SK-N-DZ (cell line): ENCODE results near the gene HDAC10.

Experiments
- DNase-seq: peaks from one replicate; pipeline ENCODE4 v3.0.0-alpha.2; 2015; ENCODE audit warnings: low spot score

HDAC10 gene

DNA sequence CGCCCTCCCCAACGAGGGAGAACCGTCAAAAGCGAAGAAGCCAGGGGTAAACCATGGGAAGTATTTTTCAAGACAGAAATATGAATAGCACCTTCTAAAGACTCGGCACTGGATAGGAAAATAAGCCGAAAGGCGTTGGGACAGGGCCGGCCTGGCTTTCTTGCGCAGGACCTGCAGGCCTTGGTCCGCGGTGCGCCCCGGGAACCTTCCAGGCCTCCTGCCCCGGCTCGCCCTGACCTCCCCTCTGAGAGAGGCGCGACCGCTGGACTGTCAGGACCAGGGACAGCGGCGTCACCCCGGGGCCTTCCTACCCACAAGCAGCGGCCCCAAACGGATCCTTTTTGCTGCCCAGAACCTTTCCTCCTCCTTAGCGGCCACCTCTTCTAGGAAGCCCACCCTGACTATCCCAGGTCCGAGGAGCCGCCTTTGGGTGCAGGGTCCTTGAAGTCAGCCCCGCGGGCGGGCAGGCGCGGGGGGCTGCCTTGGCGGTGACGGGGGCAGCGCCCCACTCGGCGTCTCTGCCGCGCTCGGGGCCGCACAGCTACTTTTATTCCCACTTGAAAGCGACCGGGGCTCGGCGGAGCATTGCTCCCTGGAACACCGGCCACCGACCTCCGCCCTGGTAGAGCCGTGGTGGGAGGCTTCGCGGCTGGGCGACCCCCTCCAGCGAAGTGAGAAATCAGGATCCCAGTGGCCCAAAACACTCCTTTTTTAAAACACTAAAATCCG lies 19.8 kb upstream of the HDAC10 start:
- no peak for DNase-seq

GRCh38 chr22:50269970-50270665 lies 19.1 kb upstream of the HDAC10 start, which contains the start of gene MAPK11:
TSS of gene MAPK11 (minus strand) at chr22:50270380. CDS start at chr22:50270292, 88 bp downstream.
- no peak for DNase-seq

- no peak for DNase-seq
These were observed 18.5 kb upstream of the HDAC10 start for GRCh38 chr22:50269573-50269969.

- no peak for DNase-seq
These were observed 17.6 kb upstream of the HDAC10 start for GRCh38 chr22:50268655-50269113.

- no peak for DNase-seq
These were observed 16.7 kb upstream of the HDAC10 start for GRCh38 chr22:50267591-50268390.

- DNase-seq, result no peak
These were observed 15.9 kb upstream of the HDAC10 start for GRCh38 chr22:50266994-50267393.

DNA sequence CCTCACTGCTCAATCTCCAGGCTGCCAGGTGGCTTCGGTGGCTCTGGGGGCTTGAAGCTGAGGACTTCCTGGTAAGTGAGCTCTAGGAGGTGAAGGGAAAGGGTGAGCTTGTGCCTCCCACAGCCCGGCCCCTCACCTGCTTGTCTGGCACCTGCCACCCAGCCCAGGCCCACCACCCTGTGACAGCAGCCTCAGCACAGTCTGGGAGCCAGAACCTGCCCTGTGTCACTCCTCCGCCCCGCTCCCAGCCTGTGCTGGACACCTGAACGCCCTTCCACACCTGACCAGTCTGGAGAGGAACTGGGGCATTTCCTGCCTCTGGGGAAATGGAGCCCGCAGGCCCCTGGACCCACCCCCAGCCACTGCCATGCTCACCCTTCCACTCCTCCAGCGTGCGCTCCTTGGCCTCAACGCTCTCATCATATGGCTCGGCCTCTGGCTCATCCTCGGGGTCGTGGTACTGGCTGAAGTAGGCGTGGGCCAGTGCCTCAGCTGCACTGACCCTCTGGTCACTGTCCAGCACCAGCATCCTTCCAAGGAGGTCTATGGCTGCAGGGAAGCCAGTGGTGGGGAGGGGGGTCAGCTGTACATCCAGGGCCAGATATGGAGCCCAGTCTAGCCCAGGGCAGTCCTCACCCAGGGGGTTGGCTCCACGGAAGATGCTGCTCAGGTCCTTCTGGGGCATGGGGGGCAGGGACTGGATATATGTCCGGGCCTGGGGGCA lies 14.0 kb upstream of the HDAC10 start:
- no peak for DNase-seq

DNA sequence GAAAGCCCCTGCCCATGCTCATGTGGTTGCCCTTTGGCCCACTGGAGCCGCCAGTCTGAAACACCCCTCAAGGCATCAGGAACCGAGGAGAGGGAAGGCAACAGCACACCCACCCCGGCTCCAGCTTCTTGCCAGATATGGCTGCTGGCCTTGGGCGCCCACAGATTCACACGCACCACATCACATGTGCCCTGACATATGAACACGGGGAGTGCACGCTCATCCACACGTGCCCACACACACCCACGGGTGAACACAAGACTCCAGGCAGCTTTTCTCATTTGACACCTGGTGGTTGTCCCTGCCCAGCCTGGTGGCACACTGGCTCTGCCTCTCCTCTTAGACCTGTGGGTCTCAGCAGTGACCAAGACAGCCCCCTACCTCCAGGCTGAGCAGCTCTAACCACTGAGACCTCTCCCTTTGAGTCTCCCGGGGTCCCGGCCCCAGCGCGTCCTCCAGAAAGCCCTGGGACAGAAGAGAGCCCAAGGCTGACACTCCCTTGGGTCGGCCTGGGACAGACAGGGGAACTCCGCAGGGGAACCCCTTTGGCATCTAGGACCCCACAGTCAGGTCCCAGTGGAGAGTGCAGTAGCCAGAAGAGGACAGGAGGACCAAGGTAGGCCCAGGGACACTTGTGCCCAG lies 13.2 kb upstream of the HDAC10 start:
- no peak for DNase-seq

DNA sequence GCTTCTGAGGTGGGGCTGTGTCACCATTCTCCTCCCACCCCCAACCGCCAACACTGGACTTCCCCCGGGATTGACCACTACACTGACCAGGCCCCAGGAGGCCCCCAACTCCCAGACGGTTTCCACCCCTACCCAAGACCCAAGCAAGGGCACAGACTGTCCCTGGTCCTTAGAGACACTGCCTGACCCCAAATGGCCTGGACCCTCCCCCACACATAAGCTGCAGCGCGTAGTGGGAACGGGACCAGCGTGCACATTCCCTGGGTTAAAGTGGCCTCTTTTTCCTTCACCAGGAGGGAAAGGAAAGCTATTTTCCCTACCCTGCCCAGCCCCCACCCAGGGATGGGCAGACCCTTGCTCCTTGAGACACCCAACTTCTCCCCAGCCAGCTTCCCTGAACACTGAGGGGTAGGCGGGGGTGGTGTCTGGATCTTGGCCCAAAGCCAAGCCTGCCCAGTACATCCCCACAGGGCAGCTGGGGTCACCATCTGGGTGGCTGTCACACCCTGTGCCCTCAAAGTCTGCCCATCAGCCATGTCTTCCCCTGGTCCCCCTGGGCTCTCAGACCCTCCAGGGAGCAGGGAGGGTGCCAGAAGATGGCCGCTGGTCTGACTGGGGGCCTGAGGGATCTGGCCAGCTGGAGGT lies 12.0 kb upstream of the HDAC10 start:
- DNase-seq, result no peak

DNA sequence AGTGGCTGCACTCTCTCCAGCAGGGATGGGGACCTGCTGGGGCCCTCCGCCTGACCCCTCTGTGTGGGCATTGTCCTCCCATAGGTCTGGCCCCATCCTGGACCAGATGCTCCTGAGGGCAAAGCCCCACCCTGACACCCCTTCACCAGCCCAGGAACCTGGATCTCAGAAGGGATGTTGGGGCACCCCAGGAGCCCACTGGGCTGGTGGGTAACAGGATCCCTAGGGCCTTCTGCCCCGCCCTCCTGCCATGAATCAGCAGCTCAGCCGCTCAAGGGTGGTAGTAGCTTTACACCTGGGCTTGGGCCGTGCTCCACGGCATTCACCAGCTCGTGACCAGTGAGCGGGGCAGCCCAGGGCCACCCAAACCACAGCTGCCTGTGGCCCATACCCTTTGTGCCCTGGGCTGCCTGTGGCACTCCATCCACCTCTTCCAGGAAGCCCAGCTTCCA lies 11.4 kb upstream of the HDAC10 start:
- DNase-seq, result no peak

GRCh38 chr22:50261615-50262459 lies 10.8 kb upstream of the HDAC10 start, which contains the start of gene MAPK12:
TSS of gene MAPK12 (minus strand) at chr22:50261683. CDS start at chr22:50261509, 174 bp downstream.
- peak; percentile 65 for DNase-seq

DNA sequence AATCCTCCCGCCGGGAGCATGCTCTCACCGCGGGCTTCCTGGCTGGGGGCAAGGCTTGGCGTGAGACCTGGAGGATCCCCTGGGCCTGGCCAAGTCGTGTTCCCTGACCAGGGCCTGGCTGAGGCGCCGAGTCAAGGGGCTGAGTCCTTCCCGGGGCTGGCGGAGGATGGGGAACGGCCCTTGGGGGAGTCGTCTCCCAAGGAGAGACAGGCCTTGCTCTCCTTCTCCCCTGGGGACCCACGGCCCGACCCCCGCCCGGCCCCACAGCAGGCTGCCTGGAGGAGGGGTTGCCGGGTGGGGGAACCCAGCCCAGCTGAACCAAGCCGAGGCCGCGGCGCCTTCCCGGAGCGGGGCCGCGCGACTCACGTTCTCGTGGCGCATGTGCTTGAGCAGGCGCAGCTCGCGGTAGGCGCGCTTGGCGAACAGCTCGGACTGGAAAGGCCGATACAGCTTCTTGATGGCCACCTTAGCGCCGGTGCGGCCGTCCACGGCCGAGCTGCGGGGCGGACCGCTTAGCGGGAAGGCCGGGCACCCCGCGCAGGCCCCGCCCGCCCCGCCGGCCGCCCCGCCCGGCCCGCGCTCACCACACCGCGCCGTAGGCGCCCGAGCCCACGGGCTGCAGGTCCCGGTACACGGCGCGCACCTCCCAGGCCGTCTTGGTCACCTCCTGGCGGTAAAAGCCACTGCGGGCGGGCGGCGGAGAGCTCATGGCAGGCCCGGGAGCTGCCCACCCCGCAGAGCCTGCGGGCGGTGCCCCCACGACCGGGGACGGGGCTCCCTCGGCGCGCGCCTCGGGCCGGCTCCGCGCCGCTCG lies 9.9 kb upstream of the HDAC10 start:
- DNase-seq, result peak; percentile 56

- no peak for DNase-seq
These were observed 9.4 kb upstream of the HDAC10 start for GRCh38 chr22:50260434-50260800.

GRCh38 chr22:50259302-50259701 lies 8.2 kb upstream of the HDAC10 start:
- no peak for DNase-seq

- no peak for DNase-seq
These were observed 7.6 kb upstream of the HDAC10 start for GRCh38 chr22:50258361-50259292.

DNA sequence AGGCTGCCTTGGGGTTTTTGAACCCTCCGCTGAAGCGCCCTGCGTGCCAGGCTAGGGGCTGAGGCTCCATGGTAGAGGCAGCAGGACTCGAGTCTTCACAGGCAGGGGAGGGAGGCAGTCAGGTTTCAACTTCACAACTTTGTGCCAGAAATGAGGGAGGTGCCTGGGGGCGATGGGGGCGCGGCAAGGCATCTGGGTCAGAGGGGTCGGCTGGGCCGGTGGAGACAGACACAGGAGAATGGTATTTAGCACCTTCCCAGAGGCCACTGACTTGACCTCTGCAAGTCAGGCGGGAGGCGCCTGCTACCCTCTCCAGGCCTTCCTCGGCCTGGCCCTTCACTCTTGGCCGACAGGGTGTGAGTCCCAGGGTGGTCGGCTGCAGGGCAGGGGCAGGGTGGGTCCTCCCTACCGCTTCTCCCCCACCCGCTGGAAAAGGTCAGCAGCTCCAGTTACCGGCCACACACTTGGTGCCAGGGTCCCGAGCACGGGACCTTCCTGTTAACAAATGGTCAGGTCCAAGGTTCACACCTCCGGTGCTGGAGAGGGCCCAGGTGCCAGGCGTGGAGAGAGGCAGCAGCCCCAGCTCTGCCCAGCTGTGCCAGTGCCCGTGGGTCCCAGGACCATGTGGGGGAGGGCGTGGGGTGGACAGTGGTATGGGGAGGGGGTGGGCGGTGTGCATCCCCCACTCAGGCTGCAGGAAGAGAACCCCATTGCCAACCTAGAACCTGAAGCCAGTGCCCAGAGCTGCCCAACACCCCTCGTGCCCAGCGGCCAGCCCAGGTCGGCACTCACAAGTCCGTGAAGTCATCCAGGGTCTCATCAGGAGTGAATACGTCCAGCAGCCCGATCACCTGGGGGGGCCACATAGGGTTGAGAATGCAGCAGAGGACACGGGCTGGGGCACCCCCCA lies 6.6 kb upstream of the HDAC10 start:
- DNase-seq, result no peak
